GM23338 (cell line): ENCODE measurements around the gene CNTN5. TPM values are rescaled to one million over a fixed set of nuclear protein-coding genes. Genes with fewer than 3 reads are reported as not detected.

Experiments used
- ATAC-seq: fragments of 200-7000 bp; cut with Tn5 transposase; 3 replicates; pipeline ENCODE4 v1.9.1; 2020
- DNase-seq: peaks from one replicate; pipeline ENCODE4 v3.0.0-alpha.2; 2015; ENCODE audit warnings: low spot score
- H2AFZ ChIP-seq: fragments of 200-600 bp; sonication (generic); 2 replicates; pipeline ENCODE4 v1.8.0; 2016; ENCODE audit warnings: antibody characterized with exemption, mild to moderate bottlenecking, moderate library complexity
- H3F3A ChIP-seq: fragments of 200-600 bp; sonication (generic); replicated peaks from 2 replicates; pipeline ENCODE4 v1.8.0; 2017; ENCODE audit warnings: antibody characterized with exemption, mixed run types, low read depth
- H3K27ac ChIP-seq: fragments of 200-600 bp; sonication (generic); 2 replicates; pipeline ENCODE4 v1.6.1; 2016; ENCODE audit warnings: low read depth
- H3K27me3 ChIP-seq: fragments of 200-600 bp; sonication (generic); 2 replicates; pipeline ENCODE4 v1.8.0; 2016; ENCODE audit warnings: mild to moderate bottlenecking, mixed run types, moderate library complexity; ENCODE audit not compliant: insufficient read depth
- H3K36me3 ChIP-seq: fragments of 200-600 bp; sonication (generic); 2 replicates; pipeline ENCODE4 v1.8.0; 2016; ENCODE audit warnings: mild to moderate bottlenecking; ENCODE audit not compliant: insufficient read depth
- H3K4me1 ChIP-seq: fragments of 200-600 bp; sonication (generic); 2 replicates; pipeline ENCODE4 v1.8.0; 2016; ENCODE audit warnings: mild to moderate bottlenecking, moderate library complexity; ENCODE audit not compliant: insufficient read depth
- H3K4me2 ChIP-seq: fragments of 200-600 bp; sonication (generic); 2 replicates; pipeline ENCODE4 v1.7.1; 2017; ENCODE audit warnings: mixed run types
- H3K4me3 ChIP-seq: fragments of 200-600 bp; sonication (generic); 2 replicates; pipeline ENCODE4 v1.6.1; 2016; ENCODE audit warnings: mixed run types
- H3K79me2 ChIP-seq: fragments of 200-600 bp; sonication (generic); replicated peaks from 2 replicates; pipeline ENCODE4 v1.8.0; 2017; ENCODE audit warnings: mild to moderate bottlenecking; ENCODE audit not compliant: insufficient read depth
- H3K9me2 ChIP-seq: fragments of 200-600 bp; sonication (generic); 2 replicates; pipeline ENCODE4 v1.8.0; 2017; ENCODE audit not compliant: insufficient read depth
- H4K20me1 ChIP-seq: fragments of 200-600 bp; sonication (generic); replicated peaks from 2 replicates; pipeline ENCODE4 v1.8.0; 2017; ENCODE audit warnings: mild to moderate bottlenecking; ENCODE audit not compliant: insufficient read depth
- H3K27ac Mint-ChIP-seq: 2 replicates; pipeline ENCODE4 v1.8.0; 2020; ENCODE audit warnings: inconsistent platforms, mild to moderate bottlenecking, moderate library complexity, mixed read lengths
- H3K27me3 Mint-ChIP-seq: 3 replicates; pipeline ENCODE4 v1.8.0; 2022; ENCODE audit warnings: low read depth, mild to moderate bottlenecking, moderate library complexity, mixed read lengths, inconsistent platforms; ENCODE audit not compliant: insufficient read depth, poor library complexity
- H3K36me3 Mint-ChIP-seq: 3 replicates; pipeline ENCODE4 v1.8.0; 2021; ENCODE audit warnings: low read depth, mild to moderate bottlenecking, inconsistent platforms, moderate library complexity, mixed read lengths
- H3K4me1 Mint-ChIP-seq: 3 replicates; pipeline ENCODE4 v1.8.0; 2020; ENCODE audit warnings: mild to moderate bottlenecking, inconsistent platforms, mixed read lengths
- H3K4me3 Mint-ChIP-seq: 3 replicates; pipeline ENCODE4 v1.8.0; 2021; ENCODE audit warnings: moderate library complexity, mild to moderate bottlenecking, inconsistent platforms, mixed read lengths
- H3K9me3 Mint-ChIP-seq: 3 replicates; pipeline ENCODE4 v1.8.0; 2020; ENCODE audit warnings: moderate library complexity, mild to moderate bottlenecking, inconsistent platforms, mixed read lengths
- CREB1 ChIP-seq: fragments of 250-450 bp; sonication (Bioruptor Pico); IDR thresholded peaks from 2 replicates; pipeline ENCODE4 v1.5.0; 2020; ENCODE audit warnings: low read depth, mild to moderate bottlenecking, moderate library complexity
- EZH2 ChIP-seq: fragments of 200-600 bp; sonication (generic); IDR thresholded peaks from one replicate; pipeline ENCODE4 v1.8.0; 2017; ENCODE audit warnings: antibody characterized with exemption, mild to moderate bottlenecking, low read depth; ENCODE audit not compliant: unreplicated experiment
- EZH2phosphoT487 ChIP-seq: fragments of 200-600 bp; sonication (generic); IDR thresholded peaks from one replicate; pipeline ENCODE4 v1.8.1; 2018; ENCODE audit warnings: antibody characterized with exemption; ENCODE audit not compliant: unreplicated experiment
- NANOG ChIP-seq: IDR thresholded peaks from 2 replicates; pipeline ENCODE4 v1.6.1; 2016; ENCODE audit warnings: antibody characterized with exemption, borderline replicate concordance
- POLR2AphosphoS5 ChIP-seq: IDR thresholded peaks from 2 replicates; pipeline ENCODE4 v1.6.1; 2016; ENCODE audit warnings: antibody characterized with exemption, low read depth
- REST ChIP-seq: IDR thresholded peaks from one replicate; pipeline ENCODE4 v1.6.1; 2018; ENCODE audit warnings: antibody characterized with exemption; ENCODE audit not compliant: unreplicated experiment
- STAT1 ChIP-seq: IDR thresholded peaks from one replicate; pipeline ENCODE4 v1.6.1; 2016; ENCODE audit warnings: antibody characterized with exemption; ENCODE audit not compliant: unreplicated experiment
- ZNF331 ChIP-seq: fragments of 250-450 bp; sonication (Bioruptor Pico); IDR thresholded peaks from 2 replicates; pipeline ENCODE4 v1.5.0; 2020; ENCODE audit warnings: low read depth, mild to moderate bottlenecking, moderate library complexity
- polyA plus RNA-seq: library from polyadenylated mRNA; unstranded; fragments of >200 nt; fragmentation: Nextera tagmentation; extraction: Ambion mirVana; gene quantifications from 2 replicates; pipeline ENCODE4 v1.2.1, GENCODE V29; 2016
- total RNA-seq: library from RNA; depleted of rRNA; stranded (reverse); fragments of >200 nt; shearing (Covaris generic); gene quantifications from 2 replicates; pipeline ENCODE4 v1.2.3, GENCODE V29; 2014
- TF ChIP-seq, protein P1 (sequence below), 2 experiments: fragments of 200-600 bp in 1 of 2; sonication (generic) in 1 of 2; conservative IDR thresholded peaks; 2 replicates each; pipeline versions ENCODE4 v1.5.1 to v1.6.1; 2016 to 2017; ENCODE audit warnings: antibody characterized with exemption in 2 of 2, low read depth in 2 of 2, mild to moderate bottlenecking in 2 of 2, moderate library complexity in 1 of 2
- TF ChIP-seq, protein P2 (sequence below): fragments of 250-450 bp; sonication (Bioruptor Pico); IDR thresholded peaks from 2 replicates; pipeline ENCODE4 v1.5.0; 2020; ENCODE audit warnings: mild to moderate bottlenecking, moderate library complexity

The CNTN5 gene
- total and polyA plus RNA-seq, 2 experiments from 2014 or later, result not detected

DNA sequence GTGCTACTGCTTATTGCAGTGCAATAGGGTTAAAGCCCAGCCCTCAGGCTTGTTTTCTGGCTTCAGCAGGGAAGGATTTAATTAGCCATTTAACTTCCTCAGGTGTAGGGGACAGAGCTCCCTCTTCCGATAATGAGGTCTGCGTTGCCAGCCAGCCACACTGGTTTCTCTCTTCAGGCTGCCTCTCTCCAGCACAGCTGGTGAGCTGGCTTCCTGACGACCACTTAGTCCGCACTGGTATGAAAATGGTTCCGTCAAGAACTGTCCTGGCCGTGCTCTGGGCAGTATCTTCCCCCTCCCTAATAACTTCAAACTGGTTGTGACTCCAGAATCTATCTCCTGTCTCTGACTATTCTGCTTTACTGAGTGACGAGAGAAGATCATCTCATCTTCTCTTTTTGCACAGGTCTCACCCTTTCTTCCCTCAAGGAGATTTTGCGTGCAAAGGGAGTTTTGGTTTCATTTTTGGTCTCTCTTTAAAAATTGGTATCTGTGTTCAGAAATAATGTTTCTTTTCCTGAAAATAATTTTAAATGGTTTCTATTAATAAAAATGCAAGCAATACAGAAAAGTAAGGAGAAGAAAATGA lies 49.2 kb downstream of the CNTN5 start:
- H3K27ac Mint-ChIP-seq, result no peak overlapping the region
- no peaks in the 10 kb centered on the region for H3K9me3 Mint-ChIP-seq
- TF ChIP-seq, protein P1, sequence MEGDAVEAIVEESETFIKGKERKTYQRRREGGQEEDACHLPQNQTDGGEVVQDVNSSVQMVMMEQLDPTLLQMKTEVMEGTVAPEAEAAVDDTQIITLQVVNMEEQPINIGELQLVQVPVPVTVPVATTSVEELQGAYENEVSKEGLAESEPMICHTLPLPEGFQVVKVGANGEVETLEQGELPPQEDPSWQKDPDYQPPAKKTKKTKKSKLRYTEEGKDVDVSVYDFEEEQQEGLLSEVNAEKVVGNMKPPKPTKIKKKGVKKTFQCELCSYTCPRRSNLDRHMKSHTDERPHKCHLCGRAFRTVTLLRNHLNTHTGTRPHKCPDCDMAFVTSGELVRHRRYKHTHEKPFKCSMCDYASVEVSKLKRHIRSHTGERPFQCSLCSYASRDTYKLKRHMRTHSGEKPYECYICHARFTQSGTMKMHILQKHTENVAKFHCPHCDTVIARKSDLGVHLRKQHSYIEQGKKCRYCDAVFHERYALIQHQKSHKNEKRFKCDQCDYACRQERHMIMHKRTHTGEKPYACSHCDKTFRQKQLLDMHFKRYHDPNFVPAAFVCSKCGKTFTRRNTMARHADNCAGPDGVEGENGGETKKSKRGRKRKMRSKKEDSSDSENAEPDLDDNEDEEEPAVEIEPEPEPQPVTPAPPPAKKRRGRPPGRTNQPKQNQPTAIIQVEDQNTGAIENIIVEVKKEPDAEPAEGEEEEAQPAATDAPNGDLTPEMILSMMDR (conservative IDR thresholded peaks at IDR 0.05; ENCODE audit: low read depth in 2 of 2), result peak in 1 of 2 experiments; percentile 34; a peak in 2 of 4 replicates
- TF ChIP-seq EZH2phosphoT487, result no peak
- ATAC-seq, result peak; percentile 93
- peak; percentile 45 for DNase-seq
- H3K4me2 ChIP-seq, result no peak overlapping the region
- H3K4me3 ChIP-seq, result no peak overlapping the region
- peaks cover 18% of the 10 kb centered on the region for H3K4me1 Mint-ChIP-seq
- no peaks in the 10 kb centered on the region for H4K20me1 ChIP-seq
- peaks cover 9% of the 10 kb centered on the region; the same call in 1 of the 2 replicates for H3K4me1 ChIP-seq
- no peaks in the 10 kb centered on the region for H3K9me2 ChIP-seq
- no peaks in the 10 kb centered on the region for H3K27me3 Mint-ChIP-seq
- H3K36me3 ChIP-seq, result no peaks in the 10 kb centered on the region
- H3K79me2 ChIP-seq, result no peaks in the 10 kb centered on the region
- H3K27me3 ChIP-seq, result no peaks in the 10 kb centered on the region
- no peak overlapping the region for H3K27ac ChIP-seq
- no peaks in the 10 kb centered on the region for H3K36me3 Mint-ChIP-seq
- H3F3A ChIP-seq, result no peaks in the 10 kb centered on the region
- H3K4me3 Mint-ChIP-seq, result no peak overlapping the region; the same call in 2 of the 3 replicates
- H2AFZ ChIP-seq, result peak overlapping the region; percentile 76; the same call in 1 of the 2 replicates

DNA sequence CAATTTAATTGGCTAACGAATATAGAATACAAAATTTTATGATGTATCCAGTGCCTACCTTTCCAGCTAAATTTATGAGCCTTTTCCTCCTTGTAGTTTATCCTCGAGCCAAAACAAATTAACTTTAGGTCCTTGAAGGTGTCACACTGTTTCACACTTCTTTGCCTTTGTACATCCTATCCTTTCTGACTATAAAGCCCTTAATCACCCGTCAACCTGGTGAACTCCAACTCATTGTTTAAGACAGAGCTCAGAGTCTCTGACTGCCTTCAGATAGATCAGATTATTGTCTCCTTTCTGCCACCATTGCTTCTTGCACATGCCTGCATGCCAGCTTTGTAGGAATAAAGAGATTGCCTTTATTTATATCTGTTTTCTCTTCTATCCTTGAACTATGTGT lies 58.8 kb downstream of the CNTN5 start:
- Histone ChIP-seq H3K79me2 (no peaks in the 10 kb centered on the region), H2AFZ (no peak overlapping the region), H3K4me2 (no peak overlapping the region), H3K4me1 (no peaks in the 10 kb centered on the region), H3K36me3 (no peaks in the 10 kb centered on the region), H3K27me3 (no peaks in the 10 kb centered on the region), H4K20me1 (no peaks in the 10 kb centered on the region), H3K9me2 (no peaks in the 10 kb centered on the region), H3K4me3 (no peak overlapping the region), H3F3A (no peaks in the 10 kb centered on the region), H3K27ac (no peak overlapping the region)
- Mint-ChIP-seq H3K4me3 (no peak overlapping the region), H3K36me3 (no peaks in the 10 kb centered on the region), H3K27me3 (no peaks in the 10 kb centered on the region), H3K4me1 (no peaks in the 10 kb centered on the region), H3K9me3 (no peaks in the 10 kb centered on the region), H3K27ac (no peak overlapping the region)
- ATAC-seq, result no peak
- no peak for DNase-seq
- TF ChIP-seq STAT1 (no peak), EZH2 (no peak), REST (no peak), POLR2AphosphoS5 (no peak), NANOG (no peak), ZNF331 (CRISPR knock-in tag) (no peak), CREB1 (CRISPR knock-in tag) (no peak), EZH2phosphoT487 (no peak)
- TF ChIP-seq, protein P2, sequence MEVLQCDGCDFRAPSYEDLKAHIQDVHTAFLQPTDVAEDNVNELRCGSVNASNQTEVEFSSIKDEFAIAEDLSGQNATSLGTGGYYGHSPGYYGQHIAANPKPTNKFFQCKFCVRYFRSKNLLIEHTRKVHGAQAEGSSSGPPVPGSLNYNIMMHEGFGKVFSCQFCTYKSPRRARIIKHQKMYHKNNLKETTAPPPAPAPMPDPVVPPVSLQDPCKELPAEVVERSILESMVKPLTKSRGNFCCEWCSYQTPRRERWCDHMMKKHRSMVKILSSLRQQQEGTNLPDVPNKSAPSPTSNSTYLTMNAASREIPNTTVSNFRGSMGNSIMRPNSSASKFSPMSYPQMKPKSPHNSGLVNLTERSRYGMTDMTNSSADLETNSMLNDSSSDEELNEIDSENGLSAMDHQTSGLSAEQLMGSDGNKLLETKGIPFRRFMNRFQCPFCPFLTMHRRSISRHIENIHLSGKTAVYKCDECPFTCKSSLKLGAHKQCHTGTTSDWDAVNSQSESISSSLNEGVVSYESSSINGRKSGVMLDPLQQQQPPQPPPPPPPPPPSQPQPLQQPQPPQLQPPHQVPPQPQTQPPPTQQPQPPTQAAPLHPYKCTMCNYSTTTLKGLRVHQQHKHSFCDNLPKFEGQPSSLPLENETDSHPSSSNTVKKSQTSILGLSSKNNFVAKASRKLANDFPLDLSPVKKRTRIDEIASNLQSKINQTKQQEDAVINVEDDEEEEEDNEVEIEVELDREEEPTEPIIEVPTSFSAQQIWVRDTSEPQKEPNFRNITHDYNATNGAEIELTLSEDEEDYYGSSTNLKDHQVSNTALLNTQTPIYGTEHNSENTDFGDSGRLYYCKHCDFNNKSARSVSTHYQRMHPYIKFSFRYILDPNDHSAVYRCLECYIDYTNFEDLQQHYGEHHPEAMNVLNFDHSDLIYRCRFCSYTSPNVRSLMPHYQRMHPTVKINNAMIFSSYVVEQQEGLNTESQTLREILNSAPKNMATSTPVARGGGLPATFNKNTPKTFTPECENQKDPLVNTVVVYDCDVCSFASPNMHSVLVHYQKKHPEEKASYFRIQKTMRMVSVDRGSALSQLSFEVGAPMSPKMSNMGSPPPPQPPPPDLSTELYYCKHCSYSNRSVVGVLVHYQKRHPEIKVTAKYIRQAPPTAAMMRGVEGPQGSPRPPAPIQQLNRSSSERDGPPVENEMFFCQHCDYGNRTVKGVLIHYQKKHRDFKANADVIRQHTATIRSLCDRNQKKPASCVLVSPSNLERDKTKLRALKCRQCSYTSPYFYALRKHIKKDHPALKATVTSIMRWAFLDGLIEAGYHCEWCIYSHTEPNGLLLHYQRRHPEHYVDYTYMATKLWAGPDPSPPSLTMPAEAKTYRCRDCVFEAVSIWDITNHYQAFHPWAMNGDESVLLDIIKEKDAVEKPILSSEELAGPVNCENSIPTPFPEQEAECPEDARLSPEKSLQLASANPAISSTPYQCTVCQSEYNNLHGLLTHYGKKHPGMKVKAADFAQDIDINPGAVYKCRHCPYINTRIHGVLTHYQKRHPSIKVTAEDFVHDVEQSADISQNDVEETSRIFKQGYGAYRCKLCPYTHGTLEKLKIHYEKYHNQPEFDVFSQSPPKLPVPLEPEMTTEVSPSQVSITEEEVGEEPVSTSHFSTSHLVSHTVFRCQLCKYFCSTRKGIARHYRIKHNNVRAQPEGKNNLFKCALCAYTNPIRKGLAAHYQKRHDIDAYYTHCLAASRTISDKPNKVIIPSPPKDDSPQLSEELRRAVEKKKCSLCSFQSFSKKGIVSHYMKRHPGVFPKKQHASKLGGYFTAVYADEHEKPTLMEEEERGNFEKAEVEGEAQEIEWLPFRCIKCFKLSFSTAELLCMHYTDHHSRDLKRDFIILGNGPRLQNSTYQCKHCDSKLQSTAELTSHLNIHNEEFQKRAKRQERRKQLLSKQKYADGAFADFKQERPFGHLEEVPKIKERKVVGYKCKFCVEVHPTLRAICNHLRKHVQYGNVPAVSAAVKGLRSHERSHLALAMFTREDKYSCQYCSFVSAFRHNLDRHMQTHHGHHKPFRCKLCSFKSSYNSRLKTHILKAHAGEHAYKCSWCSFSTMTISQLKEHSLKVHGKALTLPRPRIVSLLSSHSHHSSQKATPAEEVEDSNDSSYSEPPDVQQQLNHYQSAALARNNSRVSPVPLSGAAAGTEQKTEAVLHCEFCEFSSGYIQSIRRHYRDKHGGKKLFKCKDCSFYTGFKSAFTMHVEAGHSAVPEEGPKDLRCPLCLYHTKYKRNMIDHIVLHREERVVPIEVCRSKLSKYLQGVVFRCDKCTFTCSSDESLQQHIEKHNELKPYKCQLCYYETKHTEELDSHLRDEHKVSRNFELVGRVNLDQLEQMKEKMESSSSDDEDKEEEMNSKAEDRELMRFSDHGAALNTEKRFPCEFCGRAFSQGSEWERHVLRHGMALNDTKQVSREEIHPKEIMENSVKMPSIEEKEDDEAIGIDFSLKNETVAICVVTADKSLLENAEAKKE (CRISPR knock-in tag), result no peak
